Mammary epithelial cell (primary cell): ENCODE measurements around the gene NFKBIE.

Experiments used
- EZH2 ChIP-seq: IDR thresholded peaks from 2 replicates; pipeline ENCODE4 v1.6.1; 2012; ENCODE audit warnings: low read length, inconsistent platforms, borderline replicate concordance
- TF ChIP-seq, protein P1 (sequence below), 2 donors: IDR thresholded peaks in 1 of 2; conservative IDR thresholded peaks in 1 of 2; 2 replicates each; pipeline ENCODE4 v1.5.1; 2011 to 2012; ENCODE audit warnings: inconsistent platforms in 2 of 2, low read length in 2 of 2, mild to moderate bottlenecking in 2 of 2, control low read depth in 1 of 2, low read depth in 1 of 2; ENCODE audit not compliant: insufficient read depth in 1 of 2; ENCODE audit errors: extremely low read depth in 1 of 2

- TF ChIP-seq, protein P1, sequence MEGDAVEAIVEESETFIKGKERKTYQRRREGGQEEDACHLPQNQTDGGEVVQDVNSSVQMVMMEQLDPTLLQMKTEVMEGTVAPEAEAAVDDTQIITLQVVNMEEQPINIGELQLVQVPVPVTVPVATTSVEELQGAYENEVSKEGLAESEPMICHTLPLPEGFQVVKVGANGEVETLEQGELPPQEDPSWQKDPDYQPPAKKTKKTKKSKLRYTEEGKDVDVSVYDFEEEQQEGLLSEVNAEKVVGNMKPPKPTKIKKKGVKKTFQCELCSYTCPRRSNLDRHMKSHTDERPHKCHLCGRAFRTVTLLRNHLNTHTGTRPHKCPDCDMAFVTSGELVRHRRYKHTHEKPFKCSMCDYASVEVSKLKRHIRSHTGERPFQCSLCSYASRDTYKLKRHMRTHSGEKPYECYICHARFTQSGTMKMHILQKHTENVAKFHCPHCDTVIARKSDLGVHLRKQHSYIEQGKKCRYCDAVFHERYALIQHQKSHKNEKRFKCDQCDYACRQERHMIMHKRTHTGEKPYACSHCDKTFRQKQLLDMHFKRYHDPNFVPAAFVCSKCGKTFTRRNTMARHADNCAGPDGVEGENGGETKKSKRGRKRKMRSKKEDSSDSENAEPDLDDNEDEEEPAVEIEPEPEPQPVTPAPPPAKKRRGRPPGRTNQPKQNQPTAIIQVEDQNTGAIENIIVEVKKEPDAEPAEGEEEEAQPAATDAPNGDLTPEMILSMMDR (conservative IDR thresholded peaks at IDR 0.05 in 1 of 2, IDR thresholded peaks at IDR 0.05 in 1 of 2; ENCODE audit: extremely low read depth in 1 of 2, insufficient read depth in 1 of 2, low read depth in 1 of 2, low read length in 2 of 2), result no peak
- no peak for TF ChIP-seq EZH2
Observed at GRCh38 chr6:44232676-44233566, 32.4 kb downstream of the NFKBIE start.
